Calu3 (cell line): ENCODE measurements around the gene DOLK. TPM values are rescaled to one million over a fixed set of nuclear protein-coding genes. Genes with fewer than 3 reads are reported as not detected.

Source experiments
- BruUV-seq: library from RNA; stranded (reverse); fragments of 400-500 nt; replicated peaks from 2 replicates; lab custom pipeline; 2021; lab: Mats Ljungman, UMichigan
- CTCF ChIA-PET: fragments of 300-600 bp; sonication (Branson Sonifier 250); formaldehyde crosslinking; loops from one replicate; lab custom pipeline; 2022; ENCODE audit warnings: antibody characterized with exemption; lab: Charles Lee
- DNase-seq: peaks from one replicate; pipeline ENCODE4 v3.0.0; 2022
- H3K27ac Mint-ChIP-seq: one replicate; pipeline ENCODE4 v1.8.0; 2022; ENCODE audit warnings: mixed read lengths; ENCODE audit not compliant: unreplicated experiment
- H3K27me3 Mint-ChIP-seq: one replicate; pipeline ENCODE4 v1.8.0; 2022; ENCODE audit warnings: mixed read lengths; ENCODE audit not compliant: unreplicated experiment
- H3K36me3 Mint-ChIP-seq: one replicate; pipeline ENCODE4 v1.8.0; 2022; ENCODE audit warnings: mild to moderate bottlenecking, moderate library complexity, mixed read lengths; ENCODE audit not compliant: insufficient read depth, unreplicated experiment
- H3K4me1 Mint-ChIP-seq: one replicate; pipeline ENCODE4 v1.8.0; 2022; ENCODE audit warnings: mild to moderate bottlenecking, low read depth, mixed read lengths; ENCODE audit not compliant: unreplicated experiment
- H3K4me3 Mint-ChIP-seq: one replicate; pipeline ENCODE4 v1.8.0; 2022; ENCODE audit warnings: mild to moderate bottlenecking, low read depth, moderate library complexity, mixed read lengths; ENCODE audit not compliant: unreplicated experiment
- H3K9me3 Mint-ChIP-seq: one replicate; pipeline ENCODE4 v1.8.0; 2022; ENCODE audit warnings: low read depth, mixed read lengths; ENCODE audit not compliant: unreplicated experiment
- CTCF ChIP-seq: fragments of 200-600 bp; IDR thresholded peaks from one replicate; pipeline ENCODE4 v1.8.0; 2022; ENCODE audit warnings: antibody characterized with exemption; ENCODE audit not compliant: unreplicated experiment
- intact Hi-C: fragments of 100-400 bp; cut with micrococcal nuclease; formaldehyde crosslinking; loops from one replicate; pipeline ENCODE4 v1.10.0; 2022; ENCODE audit not compliant: unreplicated experiment
- total RNA-seq: library from RNA; stranded (reverse); gene quantifications from 2 replicates; pipeline ENCODE4 v1.2.3, GENCODE V29; 2022

Gene DOLK
- total RNA-seq, 1 experiment from 2014 or later, result 14.7 TPM

GRCh38 chr9:128911529-128912035, 35.8 kb downstream of the DOLK start:
- Mint-ChIP-seq H3K4me1 (peaks cover 18% of the 10 kb centered on the region), H3K9me3 (no peaks in the 10 kb centered on the region), H3K36me3 (peaks cover 10% of the 10 kb centered on the region), H3K27ac (no peak overlapping the region), H3K4me3 (peak overlapping the region; percentile 11), H3K27me3 (no peaks in the 10 kb centered on the region)
- DNase-seq, result peak; percentile 27
- intact Hi-C loops, result no loop called here
- TF ChIP-seq CTCF, result no peak
- no TSS peak for BruUV-seq
- CTCF ChIA-PET, result no interaction called here

- Mint-ChIP-seq H3K9me3 (no peaks in the 10 kb centered on the region), H3K27me3 (no peaks in the 10 kb centered on the region), H3K36me3 (peaks cover 4% of the 10 kb centered on the region), H3K4me1 (peaks cover 18% of the 10 kb centered on the region), H3K4me3 (no peak overlapping the region), H3K27ac (no peak overlapping the region)
- intact Hi-C loops, result no loop called here
- no TSS peak for BruUV-seq
- CTCF ChIA-PET, result interaction anchor here (0.6 kb wide), 1 partner anchor 33 kb away, joined by 3 read pairs; no protein-coding TSS in a partner anchor
- no peak for TF ChIP-seq CTCF
- DNase-seq, result no peak
Measured at GRCh38 chr9:128910906-128911305, 36.5 kb downstream of the DOLK start.

- no peak for TF ChIP-seq CTCF
- Mint-ChIP-seq H3K9me3 (no peaks in the 10 kb centered on the region), H3K27me3 (no peaks in the 10 kb centered on the region), H3K4me1 (peaks cover 18% of the 10 kb centered on the region), H3K4me3 (no peak overlapping the region), H3K27ac (no peak overlapping the region), H3K36me3 (peaks cover 4% of the 10 kb centered on the region)
- no TSS peak for BruUV-seq
- CTCF ChIA-PET, result interaction anchor here (0.6 kb wide), 1 partner anchor 32 kb away, joined by 3 read pairs; no protein-coding TSS in a partner anchor
- intact Hi-C loops, result no loop called here
- DNase-seq, result no peak
Measured at GRCh38 chr9:128909859-128910258, 37.5 kb downstream of the DOLK start.

GRCh38 chr9:128908372-128908771, 39.0 kb downstream of the DOLK start:
- H3K36me3 Mint-ChIP-seq, result peaks cover 4% of the 10 kb centered on the region
- no peak overlapping the region for H3K4me3 Mint-ChIP-seq
- CTCF ChIA-PET, result interaction anchor here (0.6 kb wide), 1 partner anchor 60 kb away, joined by 5 read pairs; no protein-coding TSS in a partner anchor
- intact Hi-C loops, result no loop called here
- H3K4me1 Mint-ChIP-seq, result peaks cover 18% of the 10 kb centered on the region
- no TSS peak for BruUV-seq
- no peaks in the 10 kb centered on the region for H3K27me3 Mint-ChIP-seq
- no peak overlapping the region for H3K27ac Mint-ChIP-seq
- DNase-seq, result no peak
- no peaks in the 10 kb centered on the region for H3K9me3 Mint-ChIP-seq
- no peak for TF ChIP-seq CTCF
